Measurements from ENCODE around the gene PAGE4. TPM values are rescaled to one million over a fixed set of nuclear protein-coding genes. Genes with fewer than 3 reads are reported as not detected.

The PAGE4 gene
- total and polyA plus RNA-seq, 2 of the 13 experiments (the other 11 are each of a cell fraction or from before 2014, with no cell fraction given) = 1.1 TPM; not detected in 1

GRCh38 chrX:49816435-49816834 lies 12.7 kb upstream of the PAGE4 start (continued):
- TF ChIP-seq PAXIP1 (CRISPR knock-in tag; conservative IDR thresholded peaks at IDR 0.05) (peak; percentile 52; the same call in 1 of the 2 replicates), ZFY (CRISPR knock-in tag; IDR thresholded peaks at IDR 0.05) (no peak), NCOA2 (CRISPR knock-in tag; IDR thresholded peaks at IDR 0.05) (peak; percentile 34; the same call in 1 of the 2 replicates), ZKSCAN1 (IDR thresholded peaks at IDR 0.05; ENCODE audit: low read length) (no peak), ZFP41 (CRISPR knock-in tag; IDR thresholded peaks at IDR 0.05; ENCODE audit: borderline replicate concordance) (no peak), TBX3 (IDR thresholded peaks at IDR 0.05; ENCODE audit: borderline replicate concordance) (peak; percentile 32; the same call in 1 of the 2 replicates), HNF4G (IDR thresholded peaks at IDR 0.05; ENCODE audit: borderline replicate concordance, low read depth, low read length) (peak; percentile 44; the same call in 1 of the 2 replicates), HNF4G (CRISPR knock-in tag; IDR thresholded peaks at IDR 0.05; ENCODE audit: borderline replicate concordance, low read depth) (no peak), ZNF674 (CRISPR knock-in tag; IDR thresholded peaks at IDR 0.05; ENCODE audit: low read depth) (no peak), ZBTB33 (CRISPR knock-in tag; IDR thresholded peaks at IDR 0.05) (no peak), HDAC2 (CRISPR knock-in tag; IDR thresholded peaks at IDR 0.05) (peak; percentile 18; the same call in 1 of the 2 replicates), ZBTB43 (CRISPR knock-in tag; conservative IDR thresholded peaks at IDR 0.05) (no peak), ZNF329 (CRISPR knock-in tag; IDR thresholded peaks at IDR 0.05; ENCODE audit: low read depth) (no peak), ZNF317 (CRISPR knock-in tag; IDR thresholded peaks at IDR 0.05) (0 out of 2 replicates have a peak, but pooled peaks have one; percentile 19), ZNF230 (CRISPR knock-in tag; IDR thresholded peaks at IDR 0.05) (no peak), HNF4A (CRISPR knock-in tag; IDR thresholded peaks at IDR 0.05) (peak; percentile 75), ZBTB14 (CRISPR knock-in tag; IDR thresholded peaks at IDR 0.05) (no peak), KAT2B (IDR thresholded peaks at IDR 0.05; ENCODE audit: borderline replicate concordance, low read depth, low read length) (no peak), ZBTB38 (CRISPR knock-in tag; IDR thresholded peaks at IDR 0.05) (0 out of 2 replicates have a peak, but pooled peaks have one; percentile 8), SOX13 (IDR thresholded peaks at IDR 0.05) (no peak), SOX13 (CRISPR knock-in tag; conservative IDR thresholded peaks at IDR 0.05 in 1 of 2, IDR thresholded peaks at IDR 0.05 in 1 of 2) (peak in 1 of 2 experiments; percentile 34; a peak in 1 of 4 replicates), ZBTB21 (CRISPR knock-in tag; IDR thresholded peaks at IDR 0.05) (no peak), MBNL3 (CRISPR knock-in tag; conservative IDR thresholded peaks at IDR 0.05) (no peak), POGZ (CRISPR knock-in tag; IDR thresholded peaks at IDR 0.05) (0 out of 2 replicates have a peak, but pooled peaks have one; percentile 39)
